Measurements from ENCODE around the gene C11orf16. TPM values are rescaled to one million over a fixed set of nuclear protein-coding genes. Genes with fewer than 3 reads are reported as not detected.
A peak's percentile ranks its signal among the peaks of the same experiment; 100 is the strongest.
"Not testable (repeated sequence)": the region's sequence is repeated elsewhere in the genome, so short reads cannot be mapped to it uniquely, and the experiment has no call there.

Gene C11orf16
- total RNA-seq, 2 experiments from 2014 or later, result not detected

- Mint-ChIP-seq H3K4me1 (peaks cover 60% of the 10 kb centered on the region), H3K36me3 (ENCODE audit: low read depth) (peaks cover 10% of the 10 kb centered on the region), H3K27me3 (peaks cover 9% of the 10 kb centered on the region), H3K9me3 (no peaks in the 10 kb centered on the region), H3K27ac (peak overlapping the region; percentile 63), H3K4me3 (peak overlapping the region; percentile 92)
- POLR2A ChIA-PET, result no interaction called here
- CTCF ChIA-PET, result interaction anchor here (0.6 kb wide), 1 partner anchor 582 kb away, joined by 3 read pairs; no protein-coding TSS in a partner anchor
- no peak for DNase-seq
Measured at GRCh38 chr11:8910649-8911026, 22.1 kb downstream of the C11orf16 start.

- H3K27me3 Mint-ChIP-seq, result peaks cover 17% of the 10 kb centered on the region
- peaks cover 3% of the 10 kb centered on the region for H3K36me3 Mint-ChIP-seq (ENCODE audit: low read depth)
- H3K27ac Mint-ChIP-seq, result no peak overlapping the region
- DNase-seq, result no peak
- ChIA-PET POLR2A (no interaction called here), CTCF (no interaction called here)
- H3K4me3 Mint-ChIP-seq, result no peak overlapping the region
- peaks cover 40% of the 10 kb centered on the region for H3K4me1 Mint-ChIP-seq
- H3K9me3 Mint-ChIP-seq, result no peaks in the 10 kb centered on the region
Measured at GRCh38 chr11:8908099-8908498, 24.6 kb downstream of the C11orf16 start.

- POLR2A ChIA-PET, result no interaction called here
- Mint-ChIP-seq H3K4me1 (peaks cover 33% of the 10 kb centered on the region), H3K4me3 (no peak overlapping the region), H3K36me3 (ENCODE audit: low read depth) (peaks cover 2% of the 10 kb centered on the region), H3K9me3 (peaks cover 3% of the 10 kb centered on the region), H3K27me3 (peaks cover 20% of the 10 kb centered on the region), H3K27ac (no peak overlapping the region)
- CTCF ChIA-PET, result no interaction called here
- no peak for DNase-seq
Measured at GRCh38 chr11:8907116-8907515, 25.6 kb downstream of the C11orf16 start.

- POLR2A ChIA-PET, result no interaction called here
- no peak overlapping the region for H3K4me3 Mint-ChIP-seq
- CTCF ChIA-PET, result no interaction called here
- peaks cover 30% of the 10 kb centered on the region for H3K4me1 Mint-ChIP-seq
- peaks cover 20% of the 10 kb centered on the region for H3K27me3 Mint-ChIP-seq
- no peak for DNase-seq
- H3K9me3 Mint-ChIP-seq, result peaks cover 5% of the 10 kb centered on the region
- H3K36me3 Mint-ChIP-seq (ENCODE audit: low read depth), result no peaks in the 10 kb centered on the region
- no peak overlapping the region for H3K27ac Mint-ChIP-seq
Measured at GRCh38 chr11:8905528-8906165, 27.1 kb downstream of the C11orf16 start.

- peaks cover 22% of the 10 kb centered on the region for H3K9me3 Mint-ChIP-seq
- CTCF ChIA-PET, result no interaction called here
- no peak for DNase-seq
- H3K4me3 Mint-ChIP-seq, result no peak overlapping the region
- POLR2A ChIA-PET, result no interaction called here
- no peak overlapping the region for H3K27ac Mint-ChIP-seq
- no peaks in the 10 kb centered on the region for H3K4me1 Mint-ChIP-seq
- H3K36me3 Mint-ChIP-seq (ENCODE audit: low read depth), result peaks cover 4% of the 10 kb centered on the region
- peaks cover 8% of the 10 kb centered on the region for H3K27me3 Mint-ChIP-seq
Measured at GRCh38 chr11:8899119-8899753, 33.5 kb downstream of the C11orf16 start.

GRCh38 chr11:8891185-8891584, 41.6 kb downstream of the C11orf16 start:
- H3K4me1 Mint-ChIP-seq; CTCF ChIA-PET; DNase-seq; H3K36me3 Mint-ChIP-seq (ENCODE audit: low read depth); POLR2A ChIA-PET; H3K27ac Mint-ChIP-seq; H3K4me3 Mint-ChIP-seq: not testable (repeated sequence)
- Mint-ChIP-seq H3K9me3 (peaks cover 17% of the 10 kb centered on the region), H3K27me3 (peaks cover 23% of the 10 kb centered on the region)

GRCh38 chr11:8886322-8886721, 46.4 kb downstream of the C11orf16 start:
- Mint-ChIP-seq H3K27me3 (peaks cover 20% of the 10 kb centered on the region), H3K4me3 (no peak overlapping the region), H3K36me3 (ENCODE audit: low read depth) (no peaks in the 10 kb centered on the region), H3K4me1 (no peaks in the 10 kb centered on the region), H3K9me3 (peaks cover 9% of the 10 kb centered on the region), H3K27ac (no peak overlapping the region)
- ChIA-PET CTCF (interaction anchor here (1.1 kb wide), 1 partner anchor 13 kb away, joined by 4 read pairs; no protein-coding TSS in a partner anchor), POLR2A (no interaction called here)
- no peak for DNase-seq

GRCh38 chr11:8881585-8881984, 51.2 kb downstream of the C11orf16 start:
- peaks cover 27% of the 10 kb centered on the region for H3K27me3 Mint-ChIP-seq
- POLR2A ChIA-PET; H3K9me3 Mint-ChIP-seq; H3K36me3 Mint-ChIP-seq (ENCODE audit: low read depth); DNase-seq; H3K4me3 Mint-ChIP-seq; H3K27ac Mint-ChIP-seq; H3K4me1 Mint-ChIP-seq; CTCF ChIA-PET: not testable (repeated sequence)

- DNase-seq, result no peak
- Mint-ChIP-seq H3K4me3 (no peak overlapping the region), H3K9me3 (no peaks in the 10 kb centered on the region), H3K27ac (no peak overlapping the region), H3K36me3 (ENCODE audit: low read depth) (no peaks in the 10 kb centered on the region), H3K27me3 (peaks cover 38% of the 10 kb centered on the region), H3K4me1 (peaks cover 8% of the 10 kb centered on the region)
- ChIA-PET POLR2A (interaction anchor here (0.6 kb wide), 1 partner anchor 1665 kb away, joined by 6 read pairs; no protein-coding TSS in a partner anchor), CTCF (no interaction called here)
Measured at GRCh38 chr11:8878771-8879170, 54.0 kb downstream of the C11orf16 start.

GRCh38 chr11:8873741-8874405, 58.9 kb downstream of the C11orf16 start:
- ChIA-PET CTCF (interaction anchor here (1.0 to 1.7 kb wide), 2 partner anchors 13 to 64 kb away, joined by 4 read pairs; a partner anchor contains a TSS), POLR2A (interaction anchor here (0.6 kb wide), 1 partner anchor 556 kb away, joined by 4 read pairs; no protein-coding TSS in a partner anchor)
- peaks cover 58% of the 10 kb centered on the region for H3K27me3 Mint-ChIP-seq
- peaks cover 19% of the 10 kb centered on the region for H3K4me1 Mint-ChIP-seq
- no peak for DNase-seq
- no peaks in the 10 kb centered on the region for H3K36me3 Mint-ChIP-seq (ENCODE audit: low read depth)
- no peak overlapping the region for H3K4me3 Mint-ChIP-seq
- H3K9me3 Mint-ChIP-seq, result no peaks in the 10 kb centered on the region
- no peak overlapping the region for H3K27ac Mint-ChIP-seq

- ChIA-PET POLR2A (no interaction called here), CTCF (no interaction called here)
- Mint-ChIP-seq H3K36me3 (ENCODE audit: low read depth) (no peaks in the 10 kb centered on the region), H3K9me3 (no peaks in the 10 kb centered on the region), H3K27ac (no peak overlapping the region), H3K4me3 (no peak overlapping the region), H3K4me1 (peaks cover 19% of the 10 kb centered on the region), H3K27me3 (peaks cover 62% of the 10 kb centered on the region)
- DNase-seq, result no peak
Measured at GRCh38 chr11:8871962-8872361, 60.8 kb downstream of the C11orf16 start.

GRCh38 chr11:8871171-8871775, 61.5 kb downstream of the C11orf16 start:
- H3K27me3 Mint-ChIP-seq, result peaks cover 67% of the 10 kb centered on the region
- peak overlapping the region; percentile 38 for H3K4me3 Mint-ChIP-seq
- H3K27ac Mint-ChIP-seq, result no peak overlapping the region
- H3K36me3 Mint-ChIP-seq (ENCODE audit: low read depth), result no peaks in the 10 kb centered on the region
- DNase-seq, result no peak
- H3K9me3 Mint-ChIP-seq, result no peaks in the 10 kb centered on the region
- peaks cover 19% of the 10 kb centered on the region for H3K4me1 Mint-ChIP-seq
- ChIA-PET POLR2A (no interaction called here), CTCF (interaction anchor here (0.6 kb wide), 1 partner anchor 1856 kb away, joined by 3 read pairs; no protein-coding TSS in a partner anchor)

Data from activated CD4-positive, alpha-beta T cell treated with anti-CD3 and anti-CD28 coated beads, Interleukin-2, amount 10 ng/mL, durations not matched to agents 7 days and 5 days (primary cell).